ENCODE measurements around the gene APOA4. TPM values are rescaled to one million over a fixed set of nuclear protein-coding genes. Genes with fewer than 3 reads are reported as not detected.

APOA4 gene
- total RNA-seq, 1 experiment from 2014 or later, result 3.3 TPM

GRCh38 chr11:116792869-116793771, 30.0 kb downstream of the APOA4 start:
- BruUV-seq (replicated peaks), result no TSS peak
- POLR2A ChIA-PET, result interaction anchor here (0.5 to 0.9 kb wide), 2 partner anchors 21 to 579 kb away, joined by 3 read pairs; no protein-coding TSS in a partner anchor
- H3K4me3 ChIP-seq (ENCODE audit: low read depth, low read length), result no peak overlapping the region
- TF ChIP-seq CTCF (IDR thresholded peaks at IDR 0.05; ENCODE audit: insufficient read depth in 1 of 2, low read depth in 1 of 2, low read length in 1 of 2, severe bottlenecking in 1 of 2, unreplicated experiment in 1 of 2), result no peak
- H3K27me3 Mint-ChIP-seq (ENCODE audit: insufficient read depth, unreplicated experiment), result no peaks in the 10 kb centered on the region
- intact Hi-C loops (cut with micrococcal nuclease; ENCODE audit: unreplicated experiment), result loop anchor here (1.0 kb wide), 1 partner anchor 15 kb away; no protein-coding TSS in a partner anchor
- H3K36me3 Mint-ChIP-seq (ENCODE audit: insufficient read depth, unreplicated experiment), result peaks cover 2% of the 10 kb centered on the region
- CTCF ChIA-PET, result interaction anchor here (0.7 to 5.5 kb wide), 10 partner anchors 15 to 313 kb away, joined by 3 to 52 read pairs (median 4); partner anchors contain the start of genes APOA1, APOC3 and SIK3
- peaks cover 14% of the 10 kb centered on the region for H3K9me3 Mint-ChIP-seq (ENCODE audit: unreplicated experiment)
- H3K4me3 Mint-ChIP-seq (ENCODE audit: unreplicated experiment), result peak overlapping the region; percentile 1
- H3K4me1 ChIP-seq, result peaks cover 53% of the 10 kb centered on the region
- peaks cover 33% of the 10 kb centered on the region for H3K4me1 Mint-ChIP-seq (ENCODE audit: low read depth, unreplicated experiment)
- no peak for DNase-seq
- H3K36me3 ChIP-seq (ENCODE audit: control insufficient read depth, insufficient read depth, low read length), result no peaks in the 10 kb centered on the region
- peaks cover 7% of the 10 kb centered on the region for H3K9me3 ChIP-seq
- peak overlapping the region; percentile 26 for H3K27ac Mint-ChIP-seq (ENCODE audit: unreplicated experiment)
- no peaks in the 10 kb centered on the region for H3K27me3 ChIP-seq (replicated peaks; ENCODE audit: control insufficient read depth, insufficient read depth, low read length)

GRCh38 chr11:116792144-116792868, 30.8 kb downstream of the APOA4 start:
- no peak overlapping the region for H3K4me3 Mint-ChIP-seq (ENCODE audit: unreplicated experiment)
- peaks cover 35% of the 10 kb centered on the region for H3K4me1 Mint-ChIP-seq (ENCODE audit: low read depth, unreplicated experiment)
- no peaks in the 10 kb centered on the region for H3K36me3 ChIP-seq (ENCODE audit: control insufficient read depth, insufficient read depth, low read length)
- peaks cover 14% of the 10 kb centered on the region for H3K9me3 Mint-ChIP-seq (ENCODE audit: unreplicated experiment)
- H3K27ac Mint-ChIP-seq (ENCODE audit: unreplicated experiment), result peak overlapping the region; percentile 26
- DNase-seq, result peak; percentile 68 to 69
- intact Hi-C loops (cut with micrococcal nuclease; ENCODE audit: unreplicated experiment), result loop anchor here (1.0 kb wide), 1 partner anchor 16 kb away; no protein-coding TSS in a partner anchor
- CTCF ChIA-PET, result interaction anchor here (0.8 to 5.5 kb wide), 8 partner anchors 16 to 314 kb away, joined by 3 to 52 read pairs (median 6); partner anchors contain the start of genes APOA1, APOC3 and SIK3
- peaks cover 8% of the 10 kb centered on the region for H3K36me3 Mint-ChIP-seq (ENCODE audit: insufficient read depth, unreplicated experiment)
- H3K9me3 ChIP-seq, result peaks cover 7% of the 10 kb centered on the region
- no TSS peak for BruUV-seq (replicated peaks)
- TF ChIP-seq CTCF (IDR thresholded peaks at IDR 0.05; ENCODE audit: insufficient read depth in 1 of 2, low read depth in 1 of 2, low read length in 1 of 2, severe bottlenecking in 1 of 2, unreplicated experiment in 1 of 2), result no peak
- H3K27me3 Mint-ChIP-seq (ENCODE audit: insufficient read depth, unreplicated experiment), result no peaks in the 10 kb centered on the region
- H3K4me3 ChIP-seq (ENCODE audit: low read depth, low read length), result no peak overlapping the region
- POLR2A ChIA-PET, result no interaction called here
- H3K4me1 ChIP-seq, result peaks cover 48% of the 10 kb centered on the region
- no peaks in the 10 kb centered on the region for H3K27me3 ChIP-seq (replicated peaks; ENCODE audit: control insufficient read depth, insufficient read depth, low read length)

GRCh38 chr11:116791813-116792143, 31.3 kb downstream of the APOA4 start, which contains the start of gene APOA5:
Gene APOA5 (minus strand): TSS chr11:116791879. CDS start chr11:116791860, 19 bp downstream.
- intact Hi-C loops (cut with micrococcal nuclease; ENCODE audit: unreplicated experiment), result loop anchor here (1.0 kb wide), 3 partner anchors 17 to 315 kb away; no protein-coding TSS in a partner anchor

More at GRCh38 chr11:116791813-116792143, 31.3 kb downstream of the APOA4 start, which contains the start of gene APOA5:
- Mint-ChIP-seq H3K4me1 (ENCODE audit: low read depth, unreplicated experiment) (peaks cover 40% of the 10 kb centered on the region), H3K27ac (ENCODE audit: unreplicated experiment) (peak within 1 kb of the TSS; percentile 26), H3K4me3 (ENCODE audit: unreplicated experiment) (no peak within 1 kb of the TSS), H3K36me3 (ENCODE audit: insufficient read depth, unreplicated experiment) (peaks cover 13% of the 10 kb centered on the region), H3K9me3 (ENCODE audit: unreplicated experiment) (peaks cover 14% of the 10 kb centered on the region), H3K27me3 (ENCODE audit: insufficient read depth, unreplicated experiment) (no peaks in the 10 kb centered on the region)
- ChIA-PET POLR2A (interaction anchor here (1.3 to 2.1 kb wide), 2 partner anchors 37 to 45 kb away, joined by 8 to 11 read pairs; partner anchors contain the start of genes APOA1 and APOC3), CTCF (interaction anchor here (0.6 to 5.5 kb wide), 24 partner anchors 9 to 435 kb away, joined by 3 to 52 read pairs (median 4); partner anchors contain the start of genes APOA1, APOA4 and APOC3)
- H3K27me3 ChIP-seq (replicated peaks; ENCODE audit: control insufficient read depth, insufficient read depth, low read length), result no peaks in the 10 kb centered on the region
- peaks cover 50% of the 10 kb centered on the region for H3K4me1 ChIP-seq
- no TSS peak for BruUV-seq (replicated peaks)
- H3K4me3 ChIP-seq (ENCODE audit: low read depth, low read length), result no peak within 1 kb of the TSS
- peaks cover 4% of the 10 kb centered on the region for H3K9me3 ChIP-seq
- no peaks in the 10 kb centered on the region for H3K36me3 ChIP-seq (ENCODE audit: control insufficient read depth, insufficient read depth, low read length)
- DNase-seq, result no peak
- no peak for TF ChIP-seq CTCF (IDR thresholded peaks at IDR 0.05; ENCODE audit: insufficient read depth in 1 of 2, low read depth in 1 of 2, low read length in 1 of 2, severe bottlenecking in 1 of 2, unreplicated experiment in 1 of 2)

Measured in Caco-2 (cell line).